SW480 (cell line): ENCODE results near the gene SAG.
"Not testable (repeated sequence)": the region's sequence is repeated elsewhere in the genome, so short reads cannot be mapped to it uniquely, and the experiment has no call there.

Experiments
- DNase-seq: peaks from one replicate; pipeline ENCODE4 v3.0.0-alpha.2; 2016; ENCODE audit warnings: low spot score

Gene SAG

DNA sequence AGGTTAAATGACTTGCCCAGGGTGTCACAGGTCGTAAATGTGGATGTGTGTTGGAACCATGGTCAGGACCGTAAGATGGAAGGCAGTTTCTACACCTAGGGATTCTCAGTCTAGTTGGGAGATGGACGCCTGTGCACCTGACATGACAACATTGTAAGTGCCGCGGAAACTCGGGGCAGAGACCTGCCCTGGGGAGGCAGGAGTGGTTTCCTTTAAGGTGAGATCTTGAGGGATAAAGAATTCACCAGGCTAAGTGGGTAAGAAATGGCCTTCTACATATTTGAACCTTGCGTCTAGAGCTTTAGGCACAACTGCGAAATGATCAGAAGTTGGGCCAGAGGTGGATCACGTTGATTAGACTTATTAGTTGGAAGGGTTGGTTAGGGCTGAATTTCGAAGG, 48.3 kb downstream of the SAG start:
- no peak for DNase-seq

DNA sequence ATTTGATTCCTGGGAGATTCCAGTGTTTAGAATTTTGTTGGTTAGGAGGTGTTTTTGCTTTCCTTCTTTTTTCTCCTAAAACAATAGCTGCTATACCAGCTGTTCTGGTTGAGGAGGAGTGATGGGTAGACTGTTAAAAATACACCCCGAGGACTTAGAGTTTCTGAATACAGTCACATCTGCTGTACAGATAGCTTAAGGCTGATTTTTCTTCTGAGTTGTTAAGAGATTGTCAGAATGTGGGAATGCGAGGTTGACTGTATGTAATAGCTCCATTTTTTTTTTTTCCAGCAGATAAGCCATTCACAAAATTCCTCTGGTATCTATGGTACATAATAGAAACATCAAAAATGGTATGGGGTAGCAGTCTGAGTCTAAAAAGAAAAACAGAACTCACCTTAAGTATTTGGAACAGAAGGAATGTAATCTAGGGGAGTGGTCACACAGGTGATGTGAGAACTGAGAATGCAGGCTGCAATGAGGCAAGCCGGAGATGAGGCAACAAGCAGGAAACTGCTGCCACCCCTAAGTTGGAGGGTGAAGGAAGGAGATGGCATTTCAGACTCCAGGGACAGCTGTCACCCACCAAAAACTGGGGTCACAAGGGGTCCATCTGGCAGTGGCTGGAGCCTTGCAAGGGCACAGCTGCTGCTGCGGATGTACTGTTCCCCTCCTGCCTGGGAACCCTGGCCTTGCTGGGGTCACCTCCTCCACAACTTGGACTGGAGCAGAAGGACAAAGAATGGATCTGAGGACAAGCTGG, 49.1 kb downstream of the SAG start:
- DNase-seq = no peak

DNA sequence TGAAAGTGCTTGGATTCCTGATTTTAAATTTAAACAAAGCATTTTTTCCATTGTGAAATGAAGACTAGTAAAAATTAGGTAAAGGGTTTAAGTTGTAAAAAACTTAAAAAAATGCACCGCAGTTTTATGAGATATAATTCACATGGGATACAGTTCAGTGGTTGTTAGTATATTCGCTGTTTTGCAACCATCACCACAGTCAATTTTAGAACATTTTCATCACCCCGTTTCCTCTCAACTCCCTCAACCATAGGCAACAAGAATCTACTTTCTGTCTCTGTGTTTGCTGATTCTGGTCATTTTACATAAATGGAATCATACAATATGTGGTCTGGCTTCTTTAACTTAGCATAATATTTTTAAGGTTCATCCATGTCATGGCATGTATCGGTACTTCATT, 50.7 kb downstream of the SAG start:
- DNase-seq = no peak

DNA sequence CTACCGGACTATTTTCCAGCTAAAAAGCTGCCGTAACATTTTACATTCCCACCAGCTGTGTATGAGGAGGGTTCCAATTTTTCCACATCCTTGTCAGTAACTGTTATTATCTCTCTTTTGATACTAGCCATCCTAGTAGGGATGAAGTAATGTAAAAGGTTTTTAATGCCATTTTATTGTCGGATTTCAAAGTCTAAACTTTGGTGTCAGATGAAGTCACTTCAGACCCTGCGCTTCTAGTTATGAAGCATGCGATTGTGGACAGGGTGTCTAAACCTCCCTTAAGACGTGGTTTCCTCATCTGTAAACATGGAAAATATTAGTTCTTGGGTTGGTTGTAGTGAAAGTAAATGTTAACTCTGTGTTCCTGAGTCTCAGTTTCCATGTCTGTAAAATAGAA, 51.3 kb downstream of the SAG start:
- DNase-seq = no peak

DNA sequence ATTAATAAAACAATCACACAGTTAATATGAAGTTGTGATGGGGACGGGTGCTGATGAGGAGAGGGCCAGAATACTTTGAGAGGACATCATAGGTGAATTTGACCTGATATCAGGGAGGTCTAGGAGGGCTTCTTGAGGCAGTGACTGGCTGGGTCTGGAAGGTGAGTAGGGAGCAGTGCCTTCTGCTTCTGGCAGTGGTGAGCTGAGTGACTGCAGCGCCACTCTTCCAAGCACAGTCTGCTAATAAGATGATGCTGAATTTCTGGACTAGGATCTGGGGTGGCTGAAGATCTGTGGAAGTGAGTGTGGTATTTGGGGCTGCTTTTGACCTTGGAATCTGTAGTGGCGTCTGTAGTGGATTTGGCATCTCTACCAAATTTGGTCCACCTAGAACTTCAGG, 52.2 kb downstream of the SAG start:
- DNase-seq = no peak

DNA sequence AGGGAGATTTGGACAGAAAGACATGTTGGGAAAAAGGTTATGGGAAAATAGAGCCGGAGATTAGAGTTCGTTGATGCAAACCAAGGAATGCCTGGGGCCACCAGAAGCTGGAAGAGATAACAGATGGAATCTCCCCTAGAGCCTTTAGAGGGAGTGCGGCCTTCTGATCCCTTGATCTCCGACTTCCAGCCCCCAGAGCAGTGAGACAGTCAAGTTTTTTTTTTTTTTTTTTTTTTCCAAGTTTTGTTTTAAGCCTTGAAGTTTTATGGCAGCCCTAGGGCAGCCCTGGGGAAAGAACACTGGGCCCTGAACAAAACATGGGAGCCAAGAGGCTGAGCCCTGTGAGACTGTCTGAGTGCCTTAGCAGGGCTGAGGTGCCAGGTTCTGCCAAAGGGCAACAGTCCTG, 53.2 kb downstream of the SAG start:
- DNase-seq = no peak

DNA sequence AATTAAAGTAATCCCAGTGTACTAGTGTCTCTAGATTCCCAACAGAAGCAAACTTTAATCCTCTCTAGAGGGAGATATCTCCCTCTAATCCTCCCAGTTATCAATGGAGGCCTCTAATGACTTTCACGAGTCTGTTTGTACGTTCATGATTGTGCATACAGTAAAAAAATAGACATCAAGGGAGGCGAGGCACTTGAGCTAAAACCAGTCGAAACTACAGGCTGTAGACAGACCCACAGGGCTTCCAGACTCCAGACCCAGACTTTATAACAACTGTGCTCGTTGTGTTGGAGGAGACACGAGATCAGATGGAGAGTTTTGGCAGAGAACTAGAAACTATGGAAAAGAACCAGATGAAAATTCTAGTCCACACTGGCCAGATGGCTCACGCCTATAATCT, 53.7 kb downstream of the SAG start:
- no peak for DNase-seq

DNA sequence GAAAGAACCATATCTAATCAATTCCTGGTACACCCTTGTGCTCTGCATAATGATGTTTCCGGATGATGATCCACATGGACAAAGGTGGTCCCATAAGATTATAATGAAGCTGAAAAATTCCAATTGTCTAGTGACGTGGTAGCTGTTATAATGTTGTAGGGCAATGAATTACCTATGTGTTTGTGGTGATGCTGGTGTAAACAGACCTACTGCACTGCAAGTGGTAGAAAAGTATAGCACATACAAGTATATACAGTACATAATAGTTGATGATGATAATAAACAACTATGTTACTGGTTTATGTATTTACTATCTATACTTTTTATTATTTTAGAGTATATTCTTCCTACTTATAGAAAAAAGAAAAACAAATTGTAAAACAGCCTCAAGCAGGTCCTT, 55.1 kb downstream of the SAG start:
- no peak for DNase-seq

DNA sequence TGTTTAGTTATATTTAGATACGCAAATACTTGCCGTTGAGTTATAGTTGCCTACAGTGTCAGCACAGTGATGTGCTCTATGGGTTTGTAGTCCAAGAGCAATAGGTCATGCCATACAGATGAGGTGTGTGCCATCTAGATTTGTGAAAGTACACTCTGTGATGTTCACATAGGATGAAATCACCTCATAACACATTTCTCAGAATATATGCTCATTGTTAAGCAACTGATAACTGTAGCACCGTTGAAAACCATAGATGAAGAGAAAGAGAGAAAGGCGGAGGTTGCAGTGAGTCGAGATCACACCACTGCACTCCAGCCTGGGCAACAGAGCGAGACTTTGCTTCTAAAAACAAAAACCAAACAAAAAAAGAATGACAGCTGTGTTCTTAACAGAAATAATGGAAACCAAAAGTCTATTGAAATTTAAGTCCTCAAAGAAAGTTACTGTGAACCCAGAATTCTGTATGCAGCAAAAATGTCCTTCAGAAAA, 56.2 kb downstream of the SAG start:
- DNase-seq = no peak

DNA sequence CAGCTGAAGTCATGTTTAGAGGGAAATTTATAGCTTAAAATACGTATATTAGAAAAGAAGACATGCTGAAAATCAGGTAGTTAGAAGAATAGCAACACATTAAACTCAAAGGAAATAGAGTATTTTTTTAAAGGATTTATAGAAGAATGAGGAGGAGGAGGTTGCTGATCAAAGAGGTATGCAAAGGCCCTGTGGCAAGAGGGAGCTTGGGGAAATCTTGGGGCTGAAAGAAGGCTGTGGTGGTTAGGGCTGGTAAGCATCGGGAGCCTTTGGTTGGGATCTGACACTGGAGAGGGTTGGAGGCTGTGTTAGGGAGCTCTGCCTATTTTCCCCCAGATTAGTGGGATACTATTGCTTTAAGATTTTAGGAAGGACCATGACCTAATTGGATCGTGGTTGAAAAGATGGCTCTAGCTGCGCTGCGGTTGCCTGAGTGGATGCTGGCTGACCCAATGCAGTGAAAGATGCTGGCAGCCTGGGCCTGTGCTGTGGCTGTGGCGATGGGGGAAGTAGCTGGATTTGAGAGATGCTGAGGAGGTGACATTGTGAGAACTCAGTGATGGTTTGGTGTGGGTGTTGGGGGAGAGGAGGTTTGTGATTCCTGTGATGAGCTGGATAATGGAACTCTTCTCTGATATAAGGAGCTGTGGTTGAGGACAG, 58.4 kb downstream of the SAG start:
- no peak for DNase-seq

DNA sequence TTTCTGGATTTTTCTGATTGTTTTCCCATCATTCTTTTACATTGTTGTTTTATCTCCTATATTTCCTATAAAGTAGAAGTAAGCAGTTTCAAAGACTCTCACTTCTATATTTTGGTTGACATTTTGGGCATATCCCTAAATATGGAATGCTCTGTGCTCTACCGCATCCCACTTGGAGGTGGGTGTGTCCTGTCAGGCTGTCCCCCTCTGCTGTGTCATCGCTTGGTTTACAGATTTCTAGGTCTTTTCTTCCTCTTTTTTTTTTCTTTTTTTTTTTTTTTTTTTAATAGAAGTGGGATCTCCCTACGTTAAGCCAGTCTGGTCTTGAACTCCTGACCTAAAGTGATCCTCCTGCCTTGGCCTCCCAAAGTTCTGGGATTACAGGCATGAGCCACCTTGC, 60.0 kb downstream of the SAG start:
- no peak for DNase-seq

DNA sequence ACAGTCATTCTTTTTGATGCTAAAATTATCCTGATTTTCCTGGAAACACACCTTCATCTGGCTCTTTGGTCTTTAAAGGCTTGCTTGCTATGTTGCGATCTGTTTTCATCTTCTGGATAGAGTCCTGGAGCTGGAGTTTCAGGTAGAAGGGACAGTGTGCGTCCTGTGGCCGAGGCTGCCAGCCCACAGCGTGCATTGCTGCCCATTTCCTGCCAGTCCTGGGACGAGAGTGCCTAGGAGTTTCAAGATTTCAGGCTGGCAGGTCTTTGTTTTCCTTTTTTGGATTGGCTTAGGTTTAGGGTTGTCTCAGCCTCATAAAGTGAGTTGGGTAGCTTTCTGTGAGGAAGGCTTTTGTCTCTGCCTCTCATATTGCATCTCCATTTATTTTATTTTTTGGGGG, 61.1 kb downstream of the SAG start:
- no peak for DNase-seq

DNA sequence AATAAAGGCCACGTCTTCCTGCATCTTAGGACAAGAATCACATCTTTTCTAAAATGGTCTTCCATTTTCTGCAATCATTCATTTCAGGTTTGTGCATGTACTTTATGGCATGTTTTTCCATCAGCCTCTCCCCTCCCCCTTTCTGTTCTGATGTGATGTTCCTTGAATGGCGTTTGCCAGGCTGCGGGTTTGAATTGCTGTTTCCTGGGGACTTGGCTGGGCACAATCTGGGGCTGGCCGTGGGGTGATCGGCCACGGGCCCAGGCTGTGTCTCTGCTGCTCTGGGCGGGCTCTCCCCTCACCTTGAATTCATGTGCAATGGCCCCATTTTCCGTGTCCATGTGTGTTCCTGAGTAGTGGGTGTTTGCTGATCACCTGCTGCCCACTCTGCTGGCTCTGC, 61.8 kb downstream of the SAG start:
- DNase-seq = no peak

DNA sequence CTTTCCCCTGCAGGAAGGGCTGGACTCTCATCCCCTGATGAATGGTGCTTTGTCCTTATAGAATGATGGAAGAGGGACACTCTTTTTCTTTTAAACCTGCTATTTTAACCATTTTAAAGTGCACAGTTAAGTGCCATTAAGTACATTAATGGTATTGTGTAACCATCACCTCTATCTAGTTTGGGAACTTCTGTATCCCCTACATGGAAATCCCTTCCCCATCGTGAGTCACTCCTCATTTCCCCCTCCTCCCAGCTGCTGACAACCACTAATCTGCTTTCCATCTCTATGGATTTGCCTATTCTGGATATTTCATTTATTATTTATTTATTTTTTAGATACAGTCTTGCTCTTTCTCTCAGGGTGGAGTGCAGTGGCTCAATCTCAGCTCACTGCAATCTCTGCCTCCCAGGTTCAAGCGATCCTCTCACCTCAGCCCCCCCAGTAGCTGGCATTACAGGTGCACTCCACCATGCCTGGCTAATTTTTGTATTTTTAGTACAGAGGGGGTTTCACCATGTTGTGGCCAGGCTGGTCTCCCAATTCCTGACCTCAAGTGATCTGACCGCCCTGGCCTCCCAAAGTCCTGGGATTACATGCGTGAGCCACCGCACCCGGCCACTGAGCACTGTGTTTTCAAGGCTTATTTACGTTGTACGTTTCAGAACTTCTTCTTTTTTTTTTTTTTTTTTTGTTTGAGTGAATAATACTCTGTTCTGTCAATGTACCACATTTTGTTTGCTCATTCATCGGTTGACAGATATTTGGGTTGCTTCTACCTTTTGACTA, 62.5 kb downstream of the SAG start:
- DNase-seq = no peak

DNA sequence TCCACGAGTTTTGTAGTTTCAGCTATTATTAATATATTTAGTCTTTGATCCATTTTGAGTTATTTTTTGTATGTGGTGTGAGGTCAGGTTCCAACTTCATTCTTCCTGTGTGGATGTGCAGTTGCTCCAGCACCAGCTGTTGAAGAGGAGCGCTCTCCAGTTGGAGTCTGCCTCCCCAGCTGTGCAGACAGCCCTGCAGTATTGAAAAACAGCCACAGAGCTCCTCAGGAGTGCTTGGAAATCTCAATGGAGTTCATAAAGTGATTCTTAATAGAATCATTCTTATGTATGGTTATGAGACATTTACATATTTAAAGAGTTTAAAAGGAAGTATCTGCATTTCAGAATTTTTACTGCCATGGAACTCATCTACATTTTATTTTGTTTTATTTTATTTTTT, 64.0 kb downstream of the SAG start:
- DNase-seq = no peak

DNA sequence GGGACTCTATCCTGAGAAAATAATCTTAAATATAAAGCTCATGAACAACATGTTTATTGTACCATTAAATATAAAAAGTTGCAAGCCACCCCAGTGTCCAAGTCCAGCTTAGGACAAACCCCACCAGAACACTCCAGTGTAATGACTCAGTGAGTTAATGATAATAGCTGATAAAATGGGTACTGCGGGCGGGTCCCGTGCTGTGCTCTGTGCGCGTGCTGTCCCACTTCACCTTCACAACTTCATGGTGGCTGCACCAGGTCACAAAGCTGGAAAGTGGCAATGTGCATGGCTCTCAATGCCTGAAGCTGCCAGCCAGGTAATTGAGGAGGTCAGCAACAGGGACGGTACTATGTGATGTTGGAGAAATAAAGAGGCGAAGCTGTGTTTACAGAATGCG, 65.2 kb downstream of the SAG start:
- no peak for DNase-seq

DNA sequence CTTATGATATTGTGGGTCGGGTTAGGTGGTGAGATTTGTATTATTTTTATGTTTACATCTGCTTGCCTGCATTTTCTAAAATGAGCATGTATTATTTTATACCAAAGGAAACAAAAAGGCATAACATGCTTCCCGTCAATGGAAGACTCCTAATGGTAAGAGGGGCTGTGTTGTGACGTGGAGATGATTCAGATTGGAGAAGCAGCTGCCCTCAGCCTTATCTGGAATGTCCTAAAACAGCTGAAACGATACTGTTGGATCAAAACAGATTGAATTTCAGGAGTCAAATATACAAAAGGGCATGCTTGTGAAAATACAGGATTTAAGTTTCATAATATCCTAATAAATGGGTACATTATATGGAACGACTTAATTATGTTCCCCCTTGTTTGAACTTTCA, 65.7 kb downstream of the SAG start:
- no peak for DNase-seq

DNA sequence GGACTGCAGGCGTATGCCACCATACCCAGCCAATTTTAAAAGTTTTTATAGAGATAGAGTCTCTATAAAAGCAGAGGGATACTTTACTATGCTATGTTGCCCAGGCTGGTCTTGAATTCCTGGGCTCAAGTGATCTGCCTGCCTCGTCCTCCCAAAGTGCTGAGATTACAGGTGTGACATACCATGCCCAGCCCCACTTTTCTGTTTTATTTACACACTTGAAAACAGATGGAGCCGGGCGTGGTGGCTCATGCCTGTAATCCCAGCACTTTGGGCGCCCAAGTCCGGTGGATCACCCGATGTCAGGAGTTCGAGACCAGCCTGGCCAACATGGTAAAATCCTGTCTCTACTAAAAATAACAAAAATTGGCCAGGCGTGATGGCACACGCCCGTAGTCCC, 67.2 kb downstream of the SAG start:
- DNase-seq = not testable (repeated sequence)

DNA sequence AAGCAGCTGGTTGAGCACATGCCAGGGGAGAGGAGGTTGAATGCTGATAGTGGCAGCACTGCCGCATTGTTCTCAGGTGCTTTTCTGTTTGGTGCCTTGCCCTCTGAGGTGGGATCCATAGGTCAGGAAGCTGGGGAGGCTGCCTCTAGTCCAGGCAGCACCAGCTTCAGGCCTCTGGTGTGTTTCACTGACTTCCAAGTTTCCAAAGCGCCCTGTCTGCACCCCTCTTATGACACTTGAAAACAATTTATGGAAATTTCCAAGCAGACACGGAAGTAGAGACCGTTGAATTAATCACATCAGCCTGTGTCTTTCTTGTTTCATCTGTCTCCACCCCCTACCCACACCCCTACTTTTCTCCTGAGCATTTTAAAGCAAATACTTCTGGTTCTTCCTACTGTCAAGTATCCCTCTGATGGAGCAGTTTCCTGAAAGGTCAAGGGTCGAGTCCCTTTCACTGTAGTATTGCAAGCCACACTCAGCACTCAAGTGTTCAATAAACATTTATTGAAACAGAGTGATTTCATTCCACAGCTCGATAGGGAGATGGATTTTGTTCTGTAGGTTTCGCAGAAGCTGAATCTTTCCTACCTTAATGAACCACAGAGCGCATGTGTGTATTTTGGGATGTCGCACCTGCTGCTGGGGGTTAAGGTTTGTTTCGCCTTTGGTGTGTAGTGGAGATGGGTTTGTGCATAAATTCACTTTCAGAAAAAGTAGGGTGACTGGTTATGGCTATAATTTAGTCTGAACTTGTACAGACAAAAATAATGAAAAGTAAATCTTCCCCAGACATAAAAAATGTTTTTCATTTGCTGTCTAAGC, 68.1 kb downstream of the SAG start:
- no peak for DNase-seq

DNA sequence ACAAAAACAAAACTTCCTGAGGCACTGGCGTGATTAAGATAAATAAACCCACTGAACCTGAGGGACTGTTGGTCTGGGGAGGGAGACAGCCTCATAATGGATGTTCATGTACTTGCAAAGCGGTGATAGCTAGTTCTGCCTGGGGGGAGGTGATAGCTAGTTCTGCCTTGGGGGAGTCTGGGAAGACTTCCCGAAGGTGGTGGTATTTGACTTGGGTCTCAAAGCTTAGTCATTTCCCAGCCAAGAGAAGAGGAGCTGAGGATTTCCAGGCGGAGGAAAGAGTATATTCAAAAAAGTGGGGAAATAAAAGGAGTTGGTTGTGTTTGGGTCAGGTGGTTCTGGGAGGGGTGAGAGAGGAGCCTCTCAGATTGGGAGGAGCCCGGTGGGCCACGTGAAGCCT, 71.4 kb downstream of the SAG start:
- no peak for DNase-seq

DNA sequence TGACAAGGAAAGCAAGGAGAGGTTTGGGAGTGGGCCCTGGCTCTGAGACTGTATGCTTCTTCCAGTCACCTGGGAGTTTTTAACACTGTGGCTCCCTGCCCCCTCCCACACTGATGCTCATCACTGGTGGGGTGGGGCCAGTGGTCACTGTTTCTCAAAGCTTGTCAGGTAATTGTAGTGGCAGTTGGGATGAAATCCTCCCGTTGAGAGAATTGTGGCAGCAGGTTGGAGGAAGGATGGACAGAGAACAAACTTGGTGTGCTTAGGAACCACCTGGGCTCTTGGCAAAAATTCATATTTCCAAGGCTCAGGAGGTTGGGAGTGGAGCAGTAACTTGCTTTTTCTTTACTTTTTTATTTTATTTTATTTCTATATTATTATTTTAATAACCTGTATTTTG, 71.8 kb downstream of the SAG start:
- no peak for DNase-seq
